Measurements from ENCODE around the gene GATAD1.
A peak's percentile ranks its signal among the peaks of the same experiment; 100 is the strongest.

GATAD1 gene

DNA sequence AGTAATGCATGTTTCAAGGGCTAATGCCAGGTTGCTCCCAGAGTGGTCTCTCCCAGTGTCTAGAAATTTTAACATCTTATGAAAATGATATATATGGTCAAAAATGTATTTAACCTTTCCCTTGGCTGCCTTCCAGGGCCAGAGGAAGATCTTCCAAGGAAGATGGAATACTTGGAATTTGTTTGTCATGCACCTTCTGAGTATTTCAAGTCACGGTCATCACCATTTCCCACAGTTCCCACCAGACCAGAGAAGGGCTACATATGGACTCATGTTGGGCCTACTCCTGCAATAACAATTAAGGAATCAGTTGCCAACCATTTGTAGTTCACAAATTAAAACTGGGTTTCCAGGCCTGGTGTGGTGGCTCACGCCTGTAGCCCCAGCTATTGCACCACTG is 9.0 kb downstream of the GATAD1 start:
- TF ChIP-seq, protein P1, sequence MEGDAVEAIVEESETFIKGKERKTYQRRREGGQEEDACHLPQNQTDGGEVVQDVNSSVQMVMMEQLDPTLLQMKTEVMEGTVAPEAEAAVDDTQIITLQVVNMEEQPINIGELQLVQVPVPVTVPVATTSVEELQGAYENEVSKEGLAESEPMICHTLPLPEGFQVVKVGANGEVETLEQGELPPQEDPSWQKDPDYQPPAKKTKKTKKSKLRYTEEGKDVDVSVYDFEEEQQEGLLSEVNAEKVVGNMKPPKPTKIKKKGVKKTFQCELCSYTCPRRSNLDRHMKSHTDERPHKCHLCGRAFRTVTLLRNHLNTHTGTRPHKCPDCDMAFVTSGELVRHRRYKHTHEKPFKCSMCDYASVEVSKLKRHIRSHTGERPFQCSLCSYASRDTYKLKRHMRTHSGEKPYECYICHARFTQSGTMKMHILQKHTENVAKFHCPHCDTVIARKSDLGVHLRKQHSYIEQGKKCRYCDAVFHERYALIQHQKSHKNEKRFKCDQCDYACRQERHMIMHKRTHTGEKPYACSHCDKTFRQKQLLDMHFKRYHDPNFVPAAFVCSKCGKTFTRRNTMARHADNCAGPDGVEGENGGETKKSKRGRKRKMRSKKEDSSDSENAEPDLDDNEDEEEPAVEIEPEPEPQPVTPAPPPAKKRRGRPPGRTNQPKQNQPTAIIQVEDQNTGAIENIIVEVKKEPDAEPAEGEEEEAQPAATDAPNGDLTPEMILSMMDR (IDR thresholded peaks at IDR 0.05; ENCODE audit: borderline replicate concordance, control extremely low read depth, extremely low read depth, insufficient read depth, missing control alignments), result no peak
- in situ Hi-C loops (cut with MboI; ENCODE audit: low sequenced_read_pairs, unreplicated experiment), result no loop called here
- DNase-seq (ENCODE audit: low spot score), result no peak

- TF ChIP-seq, protein P1 (IDR thresholded peaks at IDR 0.05; ENCODE audit: borderline replicate concordance, control extremely low read depth, extremely low read depth, insufficient read depth, missing control alignments), result no peak
- in situ Hi-C loops (cut with MboI; ENCODE audit: low sequenced_read_pairs, unreplicated experiment), result no loop called here
- DNase-seq (ENCODE audit: low spot score), result no peak
Measured at GRCh38 chr7:92460109-92460508, 12.8 kb downstream of the GATAD1 start.

GRCh38 chr7:92460510-92460909 is 13.2 kb downstream of the GATAD1 start:
- in situ Hi-C loops (cut with MboI; ENCODE audit: low sequenced_read_pairs, unreplicated experiment), result no loop called here
- no peak for DNase-seq (ENCODE audit: low spot score)
- TF ChIP-seq, protein P1 (IDR thresholded peaks at IDR 0.05; ENCODE audit: borderline replicate concordance, control extremely low read depth, extremely low read depth, insufficient read depth, missing control alignments), result no peak

DNA sequence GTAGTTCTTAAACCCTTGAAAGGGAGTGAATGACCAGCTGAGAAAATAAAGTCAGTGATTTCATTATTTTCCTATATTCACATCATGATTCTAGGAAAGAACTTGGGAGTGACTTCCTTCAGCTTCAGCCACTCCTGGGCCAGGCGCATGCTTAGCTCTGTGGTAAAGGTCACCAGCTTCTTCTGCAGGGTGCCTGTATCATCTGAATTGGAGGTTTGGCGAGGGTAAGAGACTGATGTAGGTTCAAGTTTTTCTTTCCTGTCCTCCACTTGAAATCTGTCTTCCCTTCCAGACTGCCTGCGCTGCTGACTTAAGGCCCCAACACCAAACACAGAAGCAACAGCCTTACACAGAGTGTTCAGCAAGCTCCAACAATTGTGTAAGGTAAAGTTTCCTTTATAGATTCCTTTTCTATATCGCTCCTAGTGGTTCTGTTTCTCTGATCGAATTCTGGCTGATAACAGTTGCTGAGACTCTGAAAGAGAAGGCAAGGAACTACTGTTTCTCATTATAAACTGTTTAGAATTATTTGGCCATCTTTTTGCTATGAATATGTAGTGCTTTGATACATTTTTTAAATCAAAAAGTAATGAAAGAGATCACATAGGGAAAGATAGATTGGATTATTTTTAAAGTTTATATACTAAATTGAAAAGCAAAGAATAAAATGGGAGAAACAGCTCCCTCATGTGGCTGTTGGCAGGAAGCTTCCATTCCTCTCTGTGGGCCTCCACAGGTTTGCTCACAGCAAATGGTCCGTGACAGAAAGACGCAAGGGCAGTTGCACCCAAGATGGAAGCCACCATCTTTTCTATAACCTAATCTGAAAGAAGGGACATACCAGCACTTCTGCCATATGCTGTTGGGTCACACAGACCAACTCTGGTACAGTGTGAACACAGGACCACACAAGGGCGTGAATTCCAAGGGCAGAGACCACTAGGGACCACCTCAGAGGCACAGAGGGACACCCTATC is 14.0 kb downstream of the GATAD1 start:
- in situ Hi-C loops (cut with MboI; ENCODE audit: low sequenced_read_pairs, unreplicated experiment), result no loop called here
- TF ChIP-seq, protein P1 (IDR thresholded peaks at IDR 0.05; ENCODE audit: borderline replicate concordance, control extremely low read depth, extremely low read depth, insufficient read depth, missing control alignments), result peak; percentile 58
- DNase-seq (ENCODE audit: low spot score), result peak; percentile 59

DNA sequence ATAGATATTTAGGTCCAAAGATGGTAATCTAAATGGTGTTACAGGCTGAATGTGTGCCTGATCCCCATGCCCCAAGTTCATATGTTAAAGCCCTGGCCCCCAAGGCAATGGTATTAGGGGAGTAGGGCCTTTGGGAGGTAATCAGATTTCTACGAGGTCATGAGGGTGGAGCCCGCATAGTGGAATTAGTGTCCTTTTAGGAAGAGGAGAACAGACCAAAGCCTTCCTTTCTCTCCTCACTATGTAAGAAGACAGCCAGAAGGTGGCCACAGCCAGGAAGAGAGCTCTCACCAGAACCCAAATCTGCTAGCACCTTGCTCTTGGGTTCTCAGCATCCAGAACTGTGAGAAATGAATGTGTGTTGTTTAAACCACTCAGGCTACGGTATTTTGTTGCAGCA is 15.3 kb downstream of the GATAD1 start:
- TF ChIP-seq, protein P1 (IDR thresholded peaks at IDR 0.05; ENCODE audit: borderline replicate concordance, control extremely low read depth, extremely low read depth, insufficient read depth, missing control alignments), result no peak
- in situ Hi-C loops (cut with MboI; ENCODE audit: low sequenced_read_pairs, unreplicated experiment), result no loop called here

DNA sequence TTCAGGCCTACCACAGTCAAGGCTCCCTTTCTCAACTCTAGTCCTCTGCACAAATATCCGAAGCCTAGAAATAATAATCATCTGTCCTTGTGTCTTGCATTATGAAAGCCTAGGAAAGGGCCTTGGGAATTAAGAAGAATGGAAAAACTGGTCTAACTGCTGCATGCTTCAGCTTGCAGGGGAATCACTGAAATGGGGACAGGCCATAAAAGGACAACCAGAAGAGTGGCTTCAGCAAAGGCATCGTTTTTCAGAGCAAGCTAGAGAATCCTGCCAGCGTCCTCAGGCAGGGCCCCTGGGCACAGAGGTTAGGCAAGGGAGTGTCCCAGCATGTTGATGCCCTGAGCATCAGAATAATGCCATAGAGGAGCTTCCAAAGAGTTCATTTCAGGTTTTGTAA is 17.2 kb downstream of the GATAD1 start:
- TF ChIP-seq, protein P1 (IDR thresholded peaks at IDR 0.05; ENCODE audit: borderline replicate concordance, control extremely low read depth, extremely low read depth, insufficient read depth, missing control alignments), result no peak
- in situ Hi-C loops (cut with MboI; ENCODE audit: low sequenced_read_pairs, unreplicated experiment), result no loop called here
- no peak for DNase-seq (ENCODE audit: low spot score)

More for the DNA sequence above, 15.3 kb downstream of the GATAD1 start:
- no peak for DNase-seq (ENCODE audit: low spot score)

Measured in GM13976 (cell line).